HUES6 (cell line): ENCODE results near the gene KRTAP5-8.
"Not testable (repeated sequence)": the region's sequence is repeated elsewhere in the genome, so short reads cannot be mapped to it uniquely, and the experiment has no call there.

Source experiments
- H3K27ac ChIP-seq: 2 replicates; pipeline ENCODE4 v1.7.0; 2013; ENCODE audit warnings: low read depth, mild to moderate bottlenecking, low read length, inconsistent platforms
- H3K27me3 ChIP-seq: 2 replicates; pipeline ENCODE4 v1.6.1; 2013; ENCODE audit warnings: low read length; ENCODE audit not compliant: control insufficient read depth, insufficient read depth
- H3K36me3 ChIP-seq: 2 replicates; pipeline ENCODE4 v1.6.1; 2013; ENCODE audit warnings: low read length; ENCODE audit not compliant: control insufficient read depth, insufficient read depth
- H3K4me1 ChIP-seq: 2 replicates; pipeline ENCODE4 v1.6.1; 2013; ENCODE audit warnings: low read length; ENCODE audit not compliant: control insufficient read depth, insufficient read depth
- H3K4me3 ChIP-seq: 2 replicates; pipeline ENCODE4 v1.5.1; 2013; ENCODE audit warnings: low read depth, low read length
- H3K9ac ChIP-seq: one replicate; pipeline ENCODE4 v1.6.1; 2013; ENCODE audit warnings: mild to moderate bottlenecking, low read length
- H3K9me3 ChIP-seq: 2 replicates; pipeline ENCODE4 v1.6.1; 2013; ENCODE audit warnings: low read depth, low read length; ENCODE audit not compliant: control insufficient read depth, insufficient read depth

Gene KRTAP5-8

GRCh38 chr11:71537977-71538665 lies at the start of gene KRTAP5-8:
TSS of gene KRTAP5-8 (plus strand) at chr11:71538025. CDS start at chr11:71538056, 31 bp downstream.
- H3K9ac ChIP-seq, H3K4me3 ChIP-seq, H3K36me3 ChIP-seq, H3K4me1 ChIP-seq, H3K27me3 ChIP-seq, H3K27ac ChIP-seq: not testable (repeated sequence)
- H3K9me3 ChIP-seq, result peaks cover 13% of the 10 kb centered on the region

DNA sequence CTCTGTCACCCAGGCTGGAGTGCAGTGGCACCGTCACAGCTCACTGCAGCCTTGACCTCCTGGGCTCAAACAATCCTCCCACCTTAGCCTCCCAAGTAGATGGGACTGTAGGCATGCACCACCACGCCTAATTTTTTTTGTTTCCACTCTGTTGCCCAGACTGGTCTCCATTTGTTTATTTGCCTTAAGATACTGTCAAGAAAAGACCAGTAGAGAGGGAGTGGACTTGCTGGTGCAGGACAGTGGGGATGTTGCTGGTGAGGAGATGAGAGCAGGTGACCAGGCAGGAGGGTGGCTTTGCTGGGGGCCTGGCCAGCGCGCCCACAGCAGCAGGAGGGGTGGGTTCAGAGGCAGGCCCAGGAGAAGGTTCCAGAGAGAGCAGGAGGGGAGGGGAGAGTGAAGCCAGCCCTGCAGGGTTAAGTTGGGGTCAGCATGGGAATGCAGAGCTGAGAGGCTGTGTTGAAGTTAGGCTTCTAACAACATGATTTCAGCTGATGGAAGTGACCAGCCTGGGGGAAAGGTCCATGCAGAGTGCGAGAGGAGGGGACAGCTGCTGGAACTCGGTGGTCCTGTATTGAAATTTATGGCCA lies 49.0 kb upstream of the KRTAP5-8 start:
- Histone ChIP-seq H3K4me1 (peaks cover 16% of the 10 kb centered on the region; the same call in 1 of the 2 replicates), H3K4me3 (no peak overlapping the region), H3K36me3 (peaks cover 61% of the 10 kb centered on the region), H3K9ac (peak overlapping the region; percentile 14), H3K27me3 (no peaks in the 10 kb centered on the region), H3K9me3 (no peaks in the 10 kb centered on the region), H3K27ac (peak overlapping the region; percentile 71; the same call in 1 of the 2 replicates)

- Histone ChIP-seq H3K27ac (no peak overlapping the region), H3K9ac (no peak overlapping the region), H3K36me3 (peaks cover 58% of the 10 kb centered on the region), H3K4me3 (no peak overlapping the region), H3K9me3 (no peaks in the 10 kb centered on the region), H3K27me3 (no peaks in the 10 kb centered on the region), H3K4me1 (peaks cover 16% of the 10 kb centered on the region; the same call in 1 of the 2 replicates)
Measured at GRCh38 chr11:71489311-71490043, 48.3 kb upstream of the KRTAP5-8 start.

DNA sequence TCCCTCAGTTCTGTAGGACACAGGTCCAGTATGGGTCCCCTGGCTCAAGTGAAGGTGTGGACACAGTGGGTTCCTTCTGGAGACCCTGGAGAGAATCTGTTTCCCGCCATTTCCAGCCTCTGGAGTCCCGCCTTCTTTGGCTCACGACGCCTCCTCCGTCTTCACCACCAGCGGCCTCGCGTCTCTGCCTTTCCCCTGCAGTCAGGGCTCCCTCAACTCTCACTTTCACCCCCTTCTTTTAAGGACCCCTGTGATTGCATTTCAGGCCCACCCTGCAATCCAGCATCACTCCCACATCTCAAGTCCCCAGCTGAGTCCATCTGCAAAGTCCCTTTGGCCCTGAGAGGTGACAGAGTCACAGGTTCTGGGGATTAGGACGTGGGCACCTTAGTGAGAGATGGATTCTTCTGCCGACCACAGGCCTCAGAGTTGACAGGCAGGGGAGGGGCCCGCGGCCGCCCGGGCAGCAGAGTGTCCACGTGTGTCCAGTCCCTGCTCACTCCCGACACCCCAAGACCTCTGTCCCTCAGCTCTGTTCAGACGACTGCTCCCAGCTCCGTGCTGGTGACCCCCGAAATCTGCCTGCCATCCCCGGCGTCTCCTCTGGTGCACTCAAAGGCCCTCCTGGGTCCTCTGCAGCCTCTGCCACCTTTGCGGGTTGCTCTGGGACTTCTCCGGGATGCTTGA lies 47.6 kb upstream of the KRTAP5-8 start:
- Histone ChIP-seq H3K9me3 (no peaks in the 10 kb centered on the region), H3K4me1 (peaks cover 16% of the 10 kb centered on the region; the same call in 1 of the 2 replicates), H3K9ac (no peak overlapping the region), H3K27ac (no peak overlapping the region), H3K36me3 (peaks cover 53% of the 10 kb centered on the region), H3K4me3 (no peak overlapping the region), H3K27me3 (no peaks in the 10 kb centered on the region)

DNA sequence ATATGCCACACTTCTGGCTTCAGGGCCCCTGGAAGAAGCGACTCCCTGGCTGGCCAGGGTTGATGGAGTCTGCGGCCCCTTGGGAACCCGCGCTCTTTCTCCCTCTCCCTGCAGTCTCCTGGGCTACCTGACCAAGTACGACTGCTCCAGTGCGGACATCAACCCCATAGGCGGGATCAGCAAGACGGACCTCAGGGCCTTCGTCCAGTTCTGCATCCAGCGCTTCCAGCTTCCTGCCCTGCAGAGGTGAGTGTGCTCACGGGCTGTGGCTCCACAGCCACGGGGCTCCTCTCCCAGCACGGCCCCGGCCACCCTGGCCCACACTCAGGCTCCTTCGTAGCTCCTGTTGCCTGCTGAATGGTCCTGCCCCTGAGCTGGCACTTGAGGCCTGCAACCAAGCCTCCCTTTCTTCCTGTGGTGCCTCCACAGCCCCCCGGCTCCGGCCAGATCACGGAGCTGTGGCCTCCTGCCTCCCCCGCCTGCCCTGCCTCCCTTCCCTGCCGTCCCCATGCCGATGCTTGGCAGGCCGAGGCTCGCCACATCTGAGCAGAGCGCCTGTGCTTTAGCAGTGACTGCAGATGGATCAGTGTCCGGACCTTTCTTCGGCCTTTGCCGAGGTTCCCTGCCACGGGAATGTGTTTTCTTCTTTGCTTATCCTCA lies 47.0 kb upstream of the KRTAP5-8 start:
- Histone ChIP-seq H3K27ac (no peak overlapping the region), H3K4me1 (peaks cover 16% of the 10 kb centered on the region; the same call in 1 of the 2 replicates), H3K4me3 (no peak overlapping the region), H3K36me3 (peaks cover 53% of the 10 kb centered on the region), H3K9ac (no peak overlapping the region), H3K9me3 (0 out of 2 replicates have a peak, but pooled peaks cover 1% of the 10 kb centered on the region), H3K27me3 (no peaks in the 10 kb centered on the region)

DNA sequence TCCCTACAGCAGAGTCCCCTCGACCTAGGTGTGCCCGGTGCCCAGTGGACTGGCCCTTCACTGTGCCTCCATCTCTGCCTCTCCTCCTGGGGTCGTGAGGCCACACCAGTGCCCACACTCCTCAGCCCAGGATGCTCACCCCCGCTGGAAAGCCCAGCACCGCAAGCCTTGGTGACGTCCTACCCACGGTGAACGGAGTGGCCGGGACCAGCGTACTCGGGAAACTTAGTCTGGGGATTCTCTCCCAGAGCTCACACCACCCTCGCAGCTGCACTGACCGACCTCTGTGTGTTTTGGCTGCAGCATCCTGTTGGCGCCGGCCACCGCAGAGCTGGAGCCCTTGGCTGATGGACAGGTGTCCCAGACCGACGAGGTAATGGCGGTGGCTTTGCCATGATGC lies 46.3 kb upstream of the KRTAP5-8 start:
- H3K9ac ChIP-seq, result no peak overlapping the region
- H3K36me3 ChIP-seq, result peaks cover 53% of the 10 kb centered on the region
- no peak overlapping the region for H3K4me3 ChIP-seq
- peaks cover 16% of the 10 kb centered on the region; the same call in 1 of the 2 replicates for H3K4me1 ChIP-seq
- no peaks in the 10 kb centered on the region for H3K27me3 ChIP-seq
- peaks cover 6% of the 10 kb centered on the region; the same call in 1 of the 2 replicates for H3K9me3 ChIP-seq
- no peak overlapping the region for H3K27ac ChIP-seq

DNA sequence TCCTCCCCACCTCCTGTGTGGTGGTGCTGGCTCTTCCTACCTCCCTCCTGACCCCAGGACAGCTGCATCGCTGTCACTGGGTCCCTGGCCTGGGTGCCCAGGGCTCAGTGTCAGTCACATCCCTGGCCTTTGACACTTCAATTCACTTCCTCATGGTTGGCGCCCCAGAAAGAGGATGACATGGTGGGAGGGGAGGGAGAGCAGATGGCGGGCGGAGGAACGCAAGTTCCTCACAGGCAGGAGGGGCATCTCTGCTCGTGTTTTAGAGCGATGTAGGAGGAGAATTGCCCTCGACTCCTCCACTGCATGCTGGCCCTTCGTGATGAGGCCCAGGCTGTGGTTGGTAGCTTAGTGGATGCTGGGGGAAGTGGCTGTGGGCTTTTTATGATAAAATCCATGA lies 45.9 kb upstream of the KRTAP5-8 start:
- H3K9me3 ChIP-seq, result peaks cover 7% of the 10 kb centered on the region; the same call in 1 of the 2 replicates
- H3K36me3 ChIP-seq, result peaks cover 56% of the 10 kb centered on the region
- H3K27me3 ChIP-seq, result no peaks in the 10 kb centered on the region
- peaks cover 16% of the 10 kb centered on the region; the same call in 1 of the 2 replicates for H3K4me1 ChIP-seq
- no peak overlapping the region for H3K27ac ChIP-seq
- H3K9ac ChIP-seq, result no peak overlapping the region
- H3K4me3 ChIP-seq, result no peak overlapping the region

GRCh38 chr11:71495286-71496230 lies 42.3 kb upstream of the KRTAP5-8 start:
- H3K9me3 ChIP-seq, result peaks cover 7% of the 10 kb centered on the region; the same call in 1 of the 2 replicates
- no peaks in the 10 kb centered on the region for H3K27me3 ChIP-seq
- H3K4me1 ChIP-seq, result no peaks in the 10 kb centered on the region
- no peak overlapping the region for H3K4me3 ChIP-seq
- H3K36me3 ChIP-seq, result peaks cover 77% of the 10 kb centered on the region
- H3K27ac ChIP-seq, result no peak overlapping the region
- H3K9ac ChIP-seq, result no peak overlapping the region

GRCh38 chr11:71496421-71496820 lies 41.4 kb upstream of the KRTAP5-8 start:
- Histone ChIP-seq H3K4me3 (no peak overlapping the region), H3K27ac (no peak overlapping the region), H3K4me1 (no peaks in the 10 kb centered on the region), H3K36me3 (peaks cover 72% of the 10 kb centered on the region), H3K9ac (no peak overlapping the region), H3K9me3 (peaks cover 7% of the 10 kb centered on the region; the same call in 1 of the 2 replicates), H3K27me3 (no peaks in the 10 kb centered on the region)
